Measurements from ENCODE around the gene HLA-DQA1.
"Not testable (repeated sequence)": the region's sequence is repeated elsewhere in the genome, so short reads cannot be mapped to it uniquely, and the experiment has no call there.

The HLA-DQA1 gene

DNA sequence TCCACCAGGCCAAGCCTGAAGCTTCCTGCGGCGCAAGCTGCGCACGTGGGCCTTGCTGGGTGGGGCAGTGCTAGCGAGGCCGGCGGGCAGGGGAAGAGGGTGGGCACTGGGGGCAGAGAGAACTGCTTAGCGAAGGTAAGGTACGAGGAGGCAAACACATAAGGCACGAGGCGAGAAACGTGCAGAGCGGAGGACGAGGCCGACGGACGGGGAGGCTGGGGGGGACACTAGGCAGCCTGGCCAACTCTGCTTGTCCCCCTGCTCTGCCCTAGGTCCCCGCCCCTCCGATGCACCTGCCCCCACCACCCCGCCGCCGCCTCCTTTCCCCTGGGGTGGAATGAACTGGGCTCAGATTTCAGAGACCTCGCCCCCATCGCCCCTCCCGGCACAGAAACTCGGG is 27.1 kb downstream of the HLA-DQA1 start:
- H3K4me3 Mint-ChIP-seq = peak overlapping the region; percentile 84
- no peak for ATAC-seq
- H3K27ac Mint-ChIP-seq = no peak overlapping the region
- no peak for DNase-seq
- H3K27me3 Mint-ChIP-seq = peaks cover 28% of the 10 kb centered on the region
- peaks cover 56% of the 10 kb centered on the region for H3K4me1 Mint-ChIP-seq
- no peaks in the 10 kb centered on the region for H3K9me3 Mint-ChIP-seq

DNA sequence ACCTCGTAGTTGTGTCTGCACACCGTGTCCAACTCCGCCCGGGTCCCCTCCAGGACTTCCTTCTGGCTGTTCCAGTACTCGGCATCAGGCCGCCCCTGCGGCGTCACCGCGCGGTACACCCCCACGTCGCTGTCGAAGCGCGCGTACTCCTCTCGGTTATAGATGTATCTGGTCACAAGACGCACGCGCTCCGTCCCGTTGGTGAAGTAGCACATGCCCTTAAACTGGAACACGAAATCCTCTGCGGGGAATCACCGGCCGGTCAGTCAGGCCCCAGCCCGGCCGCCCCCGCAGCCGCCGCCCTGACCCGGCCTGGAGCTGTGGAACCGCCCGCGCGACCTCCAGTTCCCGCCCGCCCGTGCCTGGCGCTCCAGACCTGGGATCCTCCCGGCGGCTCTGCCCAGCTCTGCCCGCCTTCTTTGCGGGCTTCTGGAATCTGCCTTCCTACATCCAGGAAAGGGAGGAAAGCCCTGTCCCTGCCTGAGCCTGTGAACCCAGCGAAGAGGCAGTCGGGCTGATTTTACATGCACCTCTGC is 27.7 kb downstream of the HLA-DQA1 start:
- peak; percentile 70 for ATAC-seq
- H3K4me3 Mint-ChIP-seq = peak overlapping the region; percentile 84
- DNase-seq = peak; percentile 33 to 54
- H3K4me1 Mint-ChIP-seq = peaks cover 52% of the 10 kb centered on the region
- H3K27me3 Mint-ChIP-seq = peaks cover 33% of the 10 kb centered on the region
- H3K27ac Mint-ChIP-seq = peak overlapping the region in 1 of 2 donors; percentile 66
- H3K9me3 Mint-ChIP-seq = no peaks in the 10 kb centered on the region

DNA sequence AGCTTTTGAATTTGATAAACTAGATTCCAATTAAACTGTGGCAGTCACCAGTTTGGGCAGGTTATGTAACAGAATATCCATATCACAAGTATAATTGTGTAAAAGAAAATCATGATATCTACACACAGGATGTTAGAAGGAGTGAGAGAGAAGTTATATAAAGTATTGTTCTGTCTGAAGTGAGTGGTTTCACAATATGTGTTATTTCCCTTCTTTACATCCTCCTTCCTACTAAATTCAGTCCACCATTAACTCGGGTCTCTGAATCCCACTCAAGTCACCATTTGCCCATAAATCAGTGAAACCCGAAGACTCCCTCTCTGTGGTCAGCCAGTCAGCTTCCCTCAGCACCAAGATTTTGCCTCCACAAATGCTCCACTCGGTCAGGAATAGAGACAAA is 28.5 kb downstream of the HLA-DQA1 start:
- H3K4me3 Mint-ChIP-seq = peak overlapping the region; percentile 84
- ATAC-seq = no peak
- H3K9me3 Mint-ChIP-seq = no peaks in the 10 kb centered on the region
- peaks cover 44% of the 10 kb centered on the region for H3K4me1 Mint-ChIP-seq
- no peak for DNase-seq
- H3K27me3 Mint-ChIP-seq = peaks cover 39% of the 10 kb centered on the region
- no peak overlapping the region for H3K27ac Mint-ChIP-seq

DNA sequence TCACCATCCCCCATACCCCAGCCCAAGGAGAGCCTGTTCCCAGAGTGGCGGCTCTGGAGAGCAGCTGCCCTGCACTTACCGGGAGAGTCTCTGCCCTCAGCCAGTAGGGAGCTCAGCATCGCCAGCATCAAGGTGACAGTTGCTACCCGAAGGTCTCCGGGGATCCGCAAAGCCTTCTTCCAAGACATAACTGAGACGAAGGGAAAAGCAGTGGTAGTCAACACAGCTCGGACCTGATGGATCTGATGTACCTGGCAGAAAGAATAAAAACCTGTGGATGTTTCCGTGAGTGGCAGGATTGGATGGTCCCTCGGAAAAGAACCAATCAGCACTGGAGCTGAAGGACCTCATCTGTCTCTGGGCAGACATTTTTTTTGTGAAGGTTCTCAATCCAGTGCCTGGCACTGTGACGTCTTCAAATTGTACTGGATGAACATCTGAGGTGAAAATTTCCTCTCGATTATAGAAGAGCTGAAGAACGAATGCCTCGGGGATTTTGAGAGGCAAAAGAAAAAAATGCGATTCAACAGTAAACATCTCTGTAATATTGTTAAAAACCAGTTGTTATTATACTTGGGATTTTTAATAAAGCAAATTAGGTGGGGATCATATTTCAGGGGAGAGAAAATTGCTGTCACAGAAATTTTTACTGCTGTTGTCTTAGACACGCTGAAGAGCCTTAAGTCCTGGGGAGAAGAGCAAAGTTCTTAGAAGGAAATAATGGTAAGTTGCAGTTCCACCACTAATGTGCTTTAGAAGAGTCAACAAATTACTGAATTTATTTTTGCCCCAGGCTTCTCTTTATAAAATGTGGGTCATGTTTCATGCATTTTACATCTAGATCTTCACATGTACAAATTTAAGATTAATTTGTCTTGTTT is 29.5 kb downstream of the HLA-DQA1 start, which contains the start of gene HLA-DQB1:
TSS of gene HLA-DQB1 (minus strand) at position 238 of the 881 bp plus-strand sequence. CDS start at position 188, 50 bp downstream.
- Mint-ChIP-seq H3K9me3 (peaks cover under 1 to 3% of the 10 kb centered on the region in 2 donors), H3K4me1 (peaks cover 41% of the 10 kb centered on the region), H3K4me3 (peak within 1 kb of the TSS; percentile 84), H3K27ac (peak within 1 kb of the TSS in 1 of 2 donors; percentile 44), H3K27me3 (peaks cover 39% of the 10 kb centered on the region)
- DNase-seq = peak; percentile 41 to 70
- peak; percentile 85 for ATAC-seq

DNA sequence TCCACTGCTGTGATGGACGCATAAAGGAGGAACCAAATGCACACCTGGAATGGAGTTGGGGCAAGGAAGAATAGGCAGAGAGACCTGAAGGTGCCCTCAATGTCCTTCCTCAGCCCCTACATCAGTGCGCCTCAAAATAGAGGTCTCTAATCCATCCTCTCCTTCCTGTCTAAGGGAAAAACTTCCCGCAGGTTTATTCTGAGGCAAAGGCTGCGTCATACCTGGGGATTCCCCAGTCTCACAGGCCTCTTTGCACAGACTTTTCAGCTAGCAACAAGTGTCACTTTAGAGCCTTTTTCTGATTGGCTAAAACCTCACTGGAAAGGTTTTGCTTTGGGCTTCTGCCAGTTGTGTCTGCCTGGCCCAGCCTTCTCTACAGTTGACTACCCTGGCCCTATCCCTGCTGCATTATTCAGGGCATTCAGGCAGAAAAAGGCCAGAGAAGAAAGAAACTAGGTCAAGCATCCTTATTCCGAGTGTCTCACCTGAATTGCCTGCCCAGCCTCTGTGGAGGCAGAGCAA is 31.1 kb downstream of the HLA-DQA1 start:
- Mint-ChIP-seq H3K9me3 (peaks cover 7 to 15% of the 10 kb centered on the region in 2 donors), H3K4me3 (peak overlapping the region in 1 of 2 donors; percentile 18), H3K4me1 (peaks cover 41% of the 10 kb centered on the region), H3K27me3 (peaks cover 39% of the 10 kb centered on the region), H3K27ac (peak overlapping the region in 1 of 2 donors; percentile 27)
- ATAC-seq (peak; percentile 84), DNase-seq (peak; percentile 27 to 58)

DNA sequence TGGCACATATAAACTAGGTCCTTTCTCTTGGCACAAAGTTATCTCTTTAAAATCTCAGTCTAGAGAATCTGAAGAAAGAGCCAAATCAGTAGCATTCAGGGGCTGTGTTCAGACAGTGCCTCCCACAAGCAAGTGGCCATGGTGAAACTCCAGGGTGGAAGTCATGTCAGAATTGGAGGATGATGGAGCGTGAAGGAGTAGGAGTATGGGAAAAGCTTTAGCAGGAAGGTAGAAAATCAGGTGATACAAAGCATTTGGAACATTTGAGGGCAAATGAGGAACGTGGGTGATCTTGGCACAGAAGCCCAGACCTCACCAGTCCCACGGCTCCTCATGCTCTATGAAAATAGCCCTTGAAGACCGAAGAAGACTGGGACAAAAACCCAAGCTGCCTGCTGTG is 32.0 kb downstream of the HLA-DQA1 start:
- peaks cover 40% of the 10 kb centered on the region for H3K4me1 Mint-ChIP-seq
- peaks cover 7 to 25% of the 10 kb centered on the region in 2 donors for H3K9me3 Mint-ChIP-seq
- ATAC-seq = no peak
- H3K4me3 Mint-ChIP-seq = no peak overlapping the region
- no peak overlapping the region for H3K27ac Mint-ChIP-seq
- no peak for DNase-seq
- H3K27me3 Mint-ChIP-seq = peaks cover 39% of the 10 kb centered on the region

DNA sequence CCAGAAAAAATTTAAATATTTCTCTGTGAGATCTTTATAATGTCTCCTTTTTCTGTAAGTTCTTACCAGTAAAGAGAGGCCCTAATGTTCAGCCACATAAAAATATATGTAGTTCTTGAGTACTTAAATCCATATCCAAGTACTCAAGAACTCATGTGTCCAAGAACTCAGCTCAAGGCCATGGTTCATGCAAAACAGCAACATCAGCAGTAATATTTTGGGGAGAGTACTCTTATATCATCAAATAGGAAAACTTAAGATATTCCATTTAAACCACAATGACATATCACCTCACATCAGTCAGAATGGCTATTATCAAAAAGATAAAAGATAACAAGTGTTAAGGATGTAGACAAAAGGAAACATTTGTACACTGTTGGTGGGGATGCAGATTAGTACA is 32.7 kb downstream of the HLA-DQA1 start:
- Mint-ChIP-seq H3K27ac (no peak overlapping the region), H3K4me3 (no peak overlapping the region), H3K4me1 (peaks cover 33% of the 10 kb centered on the region), H3K27me3 (peaks cover 35% of the 10 kb centered on the region), H3K9me3 (peaks cover 7 to 31% of the 10 kb centered on the region in 2 donors)
- no peak for DNase-seq
- ATAC-seq = no peak

DNA sequence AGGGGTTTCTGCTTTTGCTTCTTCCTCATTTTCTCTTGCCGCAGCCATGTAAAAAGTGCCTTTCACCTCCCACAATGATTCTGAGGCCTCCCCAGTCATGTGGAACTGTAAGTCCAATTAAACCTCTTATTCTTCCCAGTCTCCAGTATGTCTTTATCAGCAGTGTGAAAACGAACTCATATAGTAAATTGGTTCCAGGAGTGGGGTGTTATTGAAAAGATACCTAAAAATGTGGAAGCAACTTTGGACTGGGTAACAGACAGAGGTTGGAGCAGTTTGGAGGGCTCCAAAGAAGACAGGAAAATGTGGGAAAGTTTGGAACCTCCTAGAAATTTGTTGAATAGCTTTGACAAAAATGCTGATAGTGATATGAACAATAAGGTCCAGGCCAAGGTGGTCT is 34.7 kb downstream of the HLA-DQA1 start:
- not testable (repeated sequence) for H3K27ac Mint-ChIP-seq, H3K4me3 Mint-ChIP-seq, ATAC-seq, DNase-seq
- Mint-ChIP-seq H3K27me3 (peaks cover 22% of the 10 kb centered on the region), H3K9me3 (peaks cover 12 to 45% of the 10 kb centered on the region in 2 donors), H3K4me1 (peaks cover 13% of the 10 kb centered on the region)

DNA sequence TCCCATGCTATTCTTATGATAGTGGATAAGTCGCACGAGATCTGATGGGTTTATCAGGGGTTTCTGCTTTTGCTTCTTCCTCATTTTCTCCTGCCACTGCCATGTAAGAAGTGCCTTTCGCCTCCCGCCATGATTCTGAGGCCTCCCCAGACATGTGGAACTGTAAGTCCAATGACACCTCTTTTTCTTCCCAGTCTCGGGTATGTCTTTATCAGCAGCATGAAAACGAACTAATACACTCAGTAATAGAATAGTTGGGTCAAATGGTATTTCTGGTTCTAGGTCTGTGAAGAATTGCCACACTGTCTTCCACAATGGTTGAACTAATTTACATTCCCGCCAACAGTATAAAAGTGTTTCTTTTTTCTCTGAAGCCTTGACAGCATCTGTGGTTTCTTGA is 36.9 kb downstream of the HLA-DQA1 start:
- ATAC-seq, H3K27ac Mint-ChIP-seq: not testable (repeated sequence)

DNA sequence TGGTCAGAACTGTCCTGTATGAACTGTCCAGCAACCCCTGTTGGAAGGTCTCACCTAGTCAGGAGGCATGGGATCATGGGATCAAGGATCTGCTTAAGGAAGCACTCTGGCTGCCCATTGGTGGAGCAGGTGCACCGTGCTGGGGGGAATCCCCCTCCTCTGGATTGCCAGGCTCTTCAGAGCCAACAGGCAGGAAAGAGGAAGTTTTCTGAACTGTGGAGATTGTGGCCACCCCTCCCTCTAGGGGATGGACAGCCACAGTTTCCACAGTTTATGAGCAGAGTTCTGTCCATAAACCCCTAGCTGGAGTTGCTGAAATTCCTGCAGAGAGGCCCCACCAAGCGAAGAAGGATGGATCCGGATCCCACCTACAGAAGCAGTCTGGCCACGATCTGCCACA is 42.3 kb downstream of the HLA-DQA1 start:
- Mint-ChIP-seq H3K9me3 (peaks cover 14 to 49% of the 10 kb centered on the region in 2 donors), H3K4me1 (peaks cover 13% of the 10 kb centered on the region), H3K4me3 (no peak overlapping the region), H3K27me3 (peaks cover 9% of the 10 kb centered on the region), H3K27ac (no peak overlapping the region)
- ATAC-seq = no peak
- DNase-seq = no peak

More for the DNA sequence above, 36.9 kb downstream of the HLA-DQA1 start:
- H3K27me3 Mint-ChIP-seq = peaks cover 20% of the 10 kb centered on the region
- not testable (repeated sequence) for H3K4me1 Mint-ChIP-seq, DNase-seq, H3K4me3 Mint-ChIP-seq
- peaks cover 21 to 67% of the 10 kb centered on the region in 2 donors for H3K9me3 Mint-ChIP-seq

DNA sequence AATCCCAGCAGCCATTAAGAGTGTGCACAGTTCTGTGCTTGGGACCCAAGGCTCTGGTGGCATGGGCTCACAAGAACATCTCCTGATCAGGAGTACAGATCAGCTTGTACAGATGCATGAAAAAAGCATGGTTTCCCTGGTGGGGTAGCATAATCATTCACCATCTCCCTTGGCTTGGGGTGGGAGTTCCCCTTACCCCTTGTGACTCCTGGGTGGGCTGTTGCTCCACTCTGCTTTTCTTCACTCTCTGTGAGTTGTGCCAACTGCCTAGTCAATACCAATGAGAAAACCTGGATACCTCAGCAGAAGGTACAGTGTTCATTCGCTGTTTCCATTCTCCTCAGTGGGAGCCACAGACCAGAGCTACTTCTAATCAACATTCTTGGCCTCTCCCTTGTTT is 42.8 kb downstream of the HLA-DQA1 start:
- no peak for DNase-seq
- Mint-ChIP-seq H3K9me3 (peaks cover 14 to 45% of the 10 kb centered on the region in 2 donors), H3K4me1 (peaks cover 18% of the 10 kb centered on the region), H3K27me3 (peaks cover 5% of the 10 kb centered on the region), H3K27ac (no peak overlapping the region), H3K4me3 (no peak overlapping the region)
- no peak for ATAC-seq

DNA sequence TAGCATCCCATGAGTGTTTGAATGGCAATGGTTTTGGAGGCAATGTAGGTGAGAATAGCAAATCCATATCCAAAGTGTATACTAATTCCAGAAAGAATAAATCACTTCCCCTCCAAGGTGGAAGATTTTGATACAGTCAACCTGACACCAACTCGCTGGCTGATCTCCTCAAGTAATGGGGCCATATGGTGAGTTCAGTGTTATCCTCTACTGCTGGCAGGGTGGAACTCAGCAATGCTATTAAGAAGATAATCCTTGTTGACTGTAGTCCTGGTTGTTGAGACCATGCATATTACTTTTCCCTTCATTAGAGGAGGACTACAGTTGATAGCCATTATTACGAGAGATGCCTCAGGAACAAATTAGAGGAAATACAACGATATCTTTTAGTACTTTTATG is 47.0 kb downstream of the HLA-DQA1 start:
- no peak overlapping the region for H3K27ac Mint-ChIP-seq

DNA sequence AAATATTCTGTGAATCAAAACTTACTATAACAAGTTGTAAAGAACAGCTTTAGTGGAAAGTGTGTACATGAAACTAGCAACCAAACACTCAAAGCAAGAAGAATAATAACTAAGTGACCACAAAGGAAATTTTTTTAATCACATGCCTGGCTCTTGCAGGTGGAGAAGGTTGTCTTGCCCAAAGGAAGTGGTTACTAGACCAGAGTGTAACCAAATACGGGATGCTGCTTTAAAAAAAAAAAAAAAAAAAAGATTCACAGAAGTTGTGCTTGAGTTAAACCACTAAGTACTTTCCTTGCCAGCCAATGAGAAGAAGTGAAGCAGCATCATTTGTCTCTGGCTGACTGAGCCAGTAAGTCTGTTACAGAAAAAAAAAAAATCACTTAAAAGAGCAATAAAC is 48.4 kb downstream of the HLA-DQA1 start:
- Mint-ChIP-seq H3K27ac (peak overlapping the region; percentile 22 to 90), H3K4me1 (peaks cover 40% of the 10 kb centered on the region), H3K4me3 (peak overlapping the region; percentile 51 to 62), H3K27me3 (no peaks in the 10 kb centered on the region), H3K9me3 (peaks cover 0 to 7% of the 10 kb centered on the region in 2 donors)
- ATAC-seq (peak; percentile 99), DNase-seq (peak; percentile 41 to 58)

More for the DNA sequence above, 47.0 kb downstream of the HLA-DQA1 start:
- ATAC-seq = no peak
- DNase-seq = no peak
- peaks cover 38% of the 10 kb centered on the region for H3K4me1 Mint-ChIP-seq
- H3K9me3 Mint-ChIP-seq = peaks cover 0 to 10% of the 10 kb centered on the region in 2 donors
- H3K27me3 Mint-ChIP-seq = no peaks in the 10 kb centered on the region
- no peak overlapping the region for H3K4me3 Mint-ChIP-seq

DNA sequence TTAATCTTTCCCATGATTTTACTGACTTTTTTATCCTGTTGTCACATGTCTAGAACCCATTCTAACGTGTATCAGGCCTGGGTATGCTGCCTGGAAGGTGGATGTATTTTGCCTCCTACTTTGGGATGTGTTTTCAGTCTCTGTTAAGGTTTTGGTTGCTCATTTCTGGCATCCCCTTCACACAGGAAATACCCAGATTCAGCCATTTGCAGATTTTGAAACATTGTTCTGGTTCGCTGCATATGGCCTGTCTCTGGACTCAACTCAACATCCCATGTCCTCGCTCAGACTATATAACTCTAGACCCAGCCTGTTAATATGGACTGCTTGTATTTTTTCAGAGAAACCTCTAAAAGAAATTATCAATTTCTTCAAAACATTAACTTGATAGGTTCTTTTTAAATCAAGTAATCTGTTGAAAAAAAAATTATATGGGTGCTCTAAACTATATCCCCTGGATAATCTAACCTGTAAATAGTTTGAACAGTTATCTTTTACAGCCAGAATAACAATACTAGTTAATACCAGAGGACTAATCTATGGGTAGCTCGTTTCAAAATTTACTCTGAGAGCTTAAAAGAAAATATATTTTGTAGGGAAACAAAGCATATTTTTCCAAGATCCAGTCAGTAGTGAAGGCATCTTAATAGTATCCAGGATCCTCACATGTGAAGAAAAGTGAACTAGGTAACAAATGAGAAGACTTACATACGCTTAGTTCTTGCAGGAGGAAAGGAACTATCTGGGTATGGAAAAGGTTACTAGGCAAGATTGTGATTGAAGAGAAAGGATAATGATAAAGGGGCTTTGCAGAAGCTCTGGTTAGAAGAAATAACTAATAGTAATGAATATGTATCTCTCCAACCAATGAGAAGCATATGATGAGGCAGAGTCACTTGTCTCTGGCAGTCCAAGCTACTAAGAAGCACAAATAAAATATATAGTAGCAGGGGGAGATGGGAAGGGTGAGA is 52.6 kb downstream of the HLA-DQA1 start:
- Mint-ChIP-seq H3K27me3 (peaks cover 23% of the 10 kb centered on the region), H3K9me3 (no peaks in the 10 kb centered on the region), H3K4me3 (no peak overlapping the region), H3K4me1 (peaks cover 34% of the 10 kb centered on the region), H3K27ac (no peak overlapping the region)
- DNase-seq (no peak), ATAC-seq (no peak)

DNA sequence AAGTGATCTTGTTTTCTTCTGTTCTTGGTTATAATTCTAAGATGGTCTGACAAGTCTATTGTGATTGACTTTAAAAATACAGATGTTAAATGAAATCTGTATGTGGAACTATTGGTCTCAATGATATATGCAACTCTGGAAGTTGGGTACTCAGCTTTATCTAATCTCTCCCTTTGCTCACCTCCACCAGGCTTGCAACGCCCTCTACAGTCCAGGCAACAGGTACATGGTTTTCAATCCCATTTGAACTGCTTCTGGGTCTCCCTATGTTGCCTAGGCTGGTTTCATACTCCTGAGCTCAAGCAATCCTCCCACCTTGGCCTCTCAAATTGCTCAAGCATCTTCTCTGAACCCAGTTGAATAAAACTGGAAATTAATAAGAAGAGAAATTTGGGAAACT is 54.8 kb downstream of the HLA-DQA1 start:
- H3K4me3 Mint-ChIP-seq = no peak overlapping the region
- H3K9me3 Mint-ChIP-seq = no peaks in the 10 kb centered on the region
- peaks cover 16% of the 10 kb centered on the region for H3K4me1 Mint-ChIP-seq
- DNase-seq (peak; percentile 36 to 57), ATAC-seq (peak; percentile 80)
- peaks cover 41% of the 10 kb centered on the region for H3K27me3 Mint-ChIP-seq
- peak overlapping the region in 1 of 2 donors; percentile 47 for H3K27ac Mint-ChIP-seq
